H1 (cell line): ENCODE measurements around the gene DYNLT2.

Experiments
- ATF3 ChIP-seq: IDR thresholded peaks from 2 replicates; pipeline ENCODE4 v1.6.1; 2011; ENCODE audit warnings: low read depth, mild to moderate bottlenecking, low read length; ENCODE audit not compliant: insufficient read depth
- CTCF ChIP-seq, 3 experiments: IDR thresholded peaks; 1 replicate in 2 of 3; 2 replicates in 1 of 3; pipeline versions ENCODE4 v1.5.1 to v1.6.1; 2011; ENCODE audit warnings: low read length in 3 of 3, mild to moderate bottlenecking in 3 of 3, inconsistent platforms in 2 of 3, low read depth in 1 of 3, moderate library complexity in 1 of 3; ENCODE audit not compliant: insufficient read depth in 1 of 3; ENCODE audit errors: control extremely low read depth in 1 of 3
- GABPA ChIP-seq: IDR thresholded peaks from 2 replicates; pipeline ENCODE4 v1.6.1; 2011; ENCODE audit warnings: mild to moderate bottlenecking, low read length, moderate library complexity, borderline replicate concordance; ENCODE audit not compliant: insufficient read depth
- GTF2F1 ChIP-seq: IDR thresholded peaks from 2 replicates; pipeline ENCODE4 v1.6.1; 2012; ENCODE audit warnings: low read depth, low read length, improper control_type of control experiment, borderline replicate concordance
- JUN ChIP-seq: IDR thresholded peaks from 2 replicates; pipeline ENCODE4 v1.6.1; 2011; ENCODE audit warnings: low read depth, mild to moderate bottlenecking, improper control_type of control experiment, low read length
- KDM5A ChIP-seq: fragments of 200-600 bp; IDR thresholded peaks from 2 replicates; pipeline ENCODE4 v1.7.1; 2012; ENCODE audit warnings: mild to moderate bottlenecking, low read length, inconsistent platforms, mixed read lengths
- NRF1 ChIP-seq: IDR thresholded peaks from 2 replicates; pipeline ENCODE4 v1.6.1; 2011; ENCODE audit warnings: mild to moderate bottlenecking, low read depth, low read length, improper control_type of control experiment
- POLR2A ChIP-seq, 2 experiments: IDR thresholded peaks; 1 replicate in 1 of 2; 2 replicates in 1 of 2; pipeline ENCODE4 v1.6.1; 2011; ENCODE audit warnings: low read depth in 2 of 2, low read length in 2 of 2, mild to moderate bottlenecking in 2 of 2; ENCODE audit errors: control extremely low read depth in 1 of 2
- POLR2AphosphoS5 ChIP-seq: IDR thresholded peaks from 2 replicates; pipeline ENCODE4 v1.6.1; 2011; ENCODE audit warnings: low read depth, low read length
- TAF1 ChIP-seq: IDR thresholded peaks from 2 replicates; pipeline ENCODE4 v1.6.1; 2011; ENCODE audit warnings: mild to moderate bottlenecking, low read depth, low read length
- ZNF274 ChIP-seq: IDR thresholded peaks from 2 replicates; pipeline ENCODE4 v1.7.0; 2012; ENCODE audit warnings: low read length, borderline replicate concordance; ENCODE audit errors: extremely low read depth

- TF ChIP-seq CTCF (IDR thresholded peaks at IDR 0.05; ENCODE audit: control extremely low read depth in 1 of 3, insufficient read depth in 1 of 3, low read depth in 1 of 3, low read length in 3 of 3) (no peak), GABPA (no peak), ATF3 (no peak), ZNF274 (no peak), POLR2AphosphoS5 (no peak), JUN (no peak), TAF1 (no peak), NRF1 (no peak), KDM5A (no peak), POLR2A (IDR thresholded peaks at IDR 0.05; ENCODE audit: control extremely low read depth in 1 of 2, low read depth in 2 of 2, low read length in 2 of 2) (no peak), GTF2F1 (no peak)
Observed at GRCh38 chr6:169800116-169800667, 48.8 kb upstream of the DYNLT2 start.
